Activated CD8-positive, alpha-beta memory T cell treated with anti-CD3 and anti-CD28 coated beads, Interleukin-2, amount 50 U/mL, for 48 hours (primary cell): ENCODE measurements around the gene KLHL10.
"Not testable (repeated sequence)": the region's sequence is repeated elsewhere in the genome, so short reads cannot be mapped to it uniquely, and the experiment has no call there.

ENCODE experiments used
- DNase-seq: peaks from one replicate; pipeline ENCODE4 v3.0.0-alpha.2; 2020

Gene KLHL10

GRCh38 chr17:41813699-41814124, 23.9 kb upstream of the KLHL10 start:
- DNase-seq = no peak

- no peak for DNase-seq
Observed at GRCh38 chr17:41814195-41814594, 23.4 kb upstream of the KLHL10 start.

GRCh38 chr17:41816637-41817320, 20.8 kb upstream of the KLHL10 start:
- no peak for DNase-seq

- DNase-seq = no peak
Observed at GRCh38 chr17:41818024-41818423, 19.6 kb upstream of the KLHL10 start.

- no peak for DNase-seq
Observed at GRCh38 chr17:41821776-41822175, 15.8 kb upstream of the KLHL10 start.

- DNase-seq = no peak
Observed at GRCh38 chr17:41822216-41823140, 15.1 kb upstream of the KLHL10 start.

GRCh38 chr17:41823141-41823524, 14.5 kb upstream of the KLHL10 start:
- no peak for DNase-seq

- no peak for DNase-seq
Observed at GRCh38 chr17:41823580-41823979, 14.0 kb upstream of the KLHL10 start.

GRCh38 chr17:41824086-41824485, 13.5 kb upstream of the KLHL10 start:
- no peak for DNase-seq

GRCh38 chr17:41825175-41825845, 12.3 kb upstream of the KLHL10 start:
- no peak for DNase-seq

- DNase-seq = not testable (repeated sequence)
Observed at GRCh38 chr17:41829961-41830360, 7.7 kb upstream of the KLHL10 start.

GRCh38 chr17:41835214-41835799, 2.3 kb upstream of the KLHL10 start:
- no peak for DNase-seq

GRCh38 chr17:41835800-41836549, 1.6 kb upstream of the KLHL10 start, which contains the start of gene NT5C3B:
NT5C3B (minus strand) TSS chr17:41836232; CDS start chr17:41836193, 39 bp downstream.
- peak; percentile 80 for DNase-seq

- DNase-seq = no peak
Observed at GRCh38 chr17:41836550-41837196, 952 bp upstream of the KLHL10 start.

- not testable (repeated sequence) for DNase-seq
Observed at GRCh38 chr17:41839448-41839847, 1.8 kb downstream of the KLHL10 start.

- not testable (repeated sequence) for DNase-seq
Observed at GRCh38 chr17:41840781-41841180, 3.2 kb downstream of the KLHL10 start.

GRCh38 chr17:41844971-41845370, 7.3 kb downstream of the KLHL10 start:
- no peak for DNase-seq

- DNase-seq = no peak
Observed at GRCh38 chr17:41848788-41849187, 11.2 kb downstream of the KLHL10 start.

- DNase-seq = no peak
Observed at GRCh38 chr17:41849251-41849990, 11.8 kb downstream of the KLHL10 start.

- not testable (repeated sequence) for DNase-seq
Observed at GRCh38 chr17:41851382-41851781, 13.8 kb downstream of the KLHL10 start.
